ENCODE data around the gene PDCL3. TPM values are rescaled to one million over a fixed set of nuclear protein-coding genes. Genes with fewer than 3 reads are reported as not detected.

Gene PDCL3
- total RNA-seq, 3 donors from 2014 or later (not counting 1 experiment from before 2014, with no cell fraction given), result 22.3 to 27.3 (median 24.8) TPM

Other genes with a start within 250 kb of the PDCL3 start
- not detected for gene LONRF2, start 240.5 kb upstream of the PDCL3 start, total RNA-seq
- gene CHST10, start 145.3 kb upstream of the PDCL3 start, total RNA-seq, result 10 to 100 TPM; 11.1 to 15.3 (median 13.4) TPM
- not detected for gene NMS, start 92.5 kb upstream of the PDCL3 start, total RNA-seq